ENCODE data around the gene AOPEP.

The AOPEP gene

DNA sequence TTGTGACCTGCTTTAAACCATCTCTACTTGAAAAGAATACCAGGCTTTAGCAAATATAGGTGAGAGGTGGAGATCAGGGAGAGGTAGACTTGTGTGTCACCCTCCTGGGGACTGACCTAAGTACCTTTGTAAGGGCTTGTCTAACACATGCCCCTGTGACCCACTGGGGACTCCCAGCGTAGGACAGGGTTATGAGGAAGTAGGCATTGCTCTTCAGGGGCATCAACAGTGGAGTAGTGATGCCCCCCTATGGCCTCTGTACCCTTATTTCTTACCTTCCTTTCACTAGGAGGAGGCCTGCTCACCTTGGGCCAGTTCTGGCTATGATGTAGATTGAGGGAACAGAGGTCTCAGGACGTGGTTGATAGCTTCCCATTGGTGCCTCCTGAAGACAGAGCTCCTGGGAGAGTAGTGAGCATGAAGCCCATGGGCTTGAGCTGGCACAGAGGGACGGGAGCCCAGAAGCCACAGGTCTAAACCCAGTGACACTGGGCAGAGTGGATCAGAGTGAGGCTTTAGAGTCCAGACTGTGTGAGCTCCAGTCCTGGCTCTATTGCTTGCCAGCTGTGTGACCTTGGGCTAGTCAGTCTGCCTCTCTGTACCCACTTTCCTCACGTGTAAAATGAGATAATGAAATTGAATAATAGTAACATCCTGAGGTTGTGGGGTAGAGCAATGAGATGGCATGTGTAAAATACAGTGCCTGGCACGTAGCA, 191.7 kb downstream of the AOPEP start:
- DNase-seq (ENCODE audit: low spot score): no peak

DNA sequence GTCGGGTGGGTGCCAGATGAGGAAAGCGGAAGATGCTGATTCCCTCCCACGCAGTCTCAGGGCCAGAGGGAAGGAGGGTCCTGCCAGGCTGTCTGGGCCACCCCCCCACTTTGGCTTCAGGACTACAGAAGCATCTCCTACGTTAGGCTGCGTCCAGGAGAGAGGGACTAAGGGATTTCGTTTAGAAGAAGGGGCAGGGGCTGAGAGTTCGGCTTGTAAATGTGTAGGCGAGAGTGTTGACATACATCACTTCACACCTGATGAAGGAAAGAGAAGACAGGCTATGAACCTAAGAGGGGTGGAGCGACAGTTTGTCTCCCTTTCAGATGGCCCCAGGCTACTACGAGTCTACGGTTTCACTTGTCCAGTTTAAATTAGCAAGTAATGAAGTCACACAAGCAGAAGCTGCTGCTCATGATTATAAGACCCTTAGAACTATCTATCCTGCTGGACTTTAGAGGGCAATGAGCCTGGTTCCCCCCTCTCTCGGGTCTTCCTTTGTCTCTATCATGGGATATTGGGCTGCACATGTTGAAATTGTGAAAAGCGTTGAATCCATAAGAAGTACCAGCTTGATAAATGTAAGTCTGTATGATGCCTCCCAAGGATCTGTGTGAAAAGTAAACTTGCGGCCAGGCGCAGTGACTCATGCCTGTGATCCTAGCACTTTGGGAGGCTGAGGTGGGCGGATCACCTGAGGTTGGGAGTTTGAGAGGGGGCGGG, 193.0 kb downstream of the AOPEP start:
- no peak for DNase-seq (ENCODE audit: low spot score)

DNA sequence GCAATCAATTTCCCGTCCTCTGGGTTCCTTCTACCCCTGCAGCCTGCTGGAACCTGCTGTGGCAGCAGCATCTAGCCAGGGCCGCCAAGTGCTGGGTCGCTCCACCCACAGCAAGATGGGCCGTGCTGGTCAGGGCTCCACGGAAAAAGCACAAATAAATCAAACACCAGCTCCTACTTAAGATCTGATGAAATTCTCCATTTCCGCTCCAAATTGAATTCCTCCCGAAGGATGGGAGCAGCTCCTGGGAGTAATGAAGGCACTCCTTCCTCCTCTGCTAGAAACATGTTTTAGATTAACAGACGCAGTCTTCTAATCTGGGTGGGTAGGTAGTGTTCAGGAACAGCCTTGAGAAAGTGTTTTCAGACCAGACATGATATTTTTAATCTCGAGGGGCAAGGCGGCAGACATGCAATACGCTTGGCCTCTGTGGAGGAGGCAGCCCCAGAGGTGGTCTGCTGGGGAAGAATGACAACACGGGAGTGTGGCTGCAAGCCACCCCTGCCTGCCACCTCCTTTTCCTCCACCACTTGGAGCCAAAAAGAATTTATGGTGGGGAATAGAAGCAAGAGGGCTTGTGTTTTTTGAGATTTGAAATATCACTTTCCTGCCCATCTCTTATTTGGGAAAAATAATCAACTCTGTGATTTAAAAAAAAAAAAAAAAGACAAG, 194.1 kb downstream of the AOPEP start:
- peak; percentile 29 for DNase-seq (ENCODE audit: low spot score)

DNA sequence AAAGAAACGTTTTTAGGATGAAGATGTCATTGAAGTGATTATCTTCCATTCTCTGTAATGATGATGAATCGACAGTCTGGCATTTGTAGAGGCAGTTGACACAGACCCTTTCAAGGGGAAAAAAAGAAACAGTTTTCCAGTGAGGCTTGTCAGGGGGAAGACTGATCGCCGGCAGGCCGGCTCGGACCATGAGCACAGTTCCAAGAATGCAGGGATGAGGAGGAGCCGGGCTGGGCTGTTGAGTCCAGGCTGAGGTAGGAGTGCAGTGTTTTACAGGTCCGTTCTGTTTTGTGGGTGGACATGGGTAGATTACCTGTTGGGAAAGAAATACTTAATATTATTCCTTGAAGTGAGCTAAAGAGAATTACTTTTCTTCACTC, 194.6 kb downstream of the AOPEP start:
- DNase-seq (ENCODE audit: low spot score): peak; percentile 60

DNA sequence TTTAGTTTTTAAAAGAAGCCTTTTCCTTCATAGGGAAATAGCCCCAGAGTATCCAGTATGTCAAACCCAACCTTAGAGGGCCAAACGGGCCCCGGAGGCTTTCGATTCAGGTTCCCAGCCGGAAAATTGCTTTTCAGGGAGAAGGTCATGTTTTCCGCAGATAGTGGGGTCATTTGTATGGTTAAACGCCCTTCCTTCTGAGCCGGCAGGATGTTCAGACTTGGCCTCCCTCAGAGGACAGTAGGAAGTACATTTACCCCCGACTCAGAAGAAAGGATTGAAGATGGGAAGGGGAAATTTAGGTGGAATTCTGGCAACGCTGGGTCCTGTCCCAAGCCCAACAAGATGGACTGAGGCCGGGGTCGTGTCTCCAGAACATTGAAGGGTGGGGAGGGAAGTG, 195.2 kb downstream of the AOPEP start:
- no peak for DNase-seq (ENCODE audit: low spot score)

DNA sequence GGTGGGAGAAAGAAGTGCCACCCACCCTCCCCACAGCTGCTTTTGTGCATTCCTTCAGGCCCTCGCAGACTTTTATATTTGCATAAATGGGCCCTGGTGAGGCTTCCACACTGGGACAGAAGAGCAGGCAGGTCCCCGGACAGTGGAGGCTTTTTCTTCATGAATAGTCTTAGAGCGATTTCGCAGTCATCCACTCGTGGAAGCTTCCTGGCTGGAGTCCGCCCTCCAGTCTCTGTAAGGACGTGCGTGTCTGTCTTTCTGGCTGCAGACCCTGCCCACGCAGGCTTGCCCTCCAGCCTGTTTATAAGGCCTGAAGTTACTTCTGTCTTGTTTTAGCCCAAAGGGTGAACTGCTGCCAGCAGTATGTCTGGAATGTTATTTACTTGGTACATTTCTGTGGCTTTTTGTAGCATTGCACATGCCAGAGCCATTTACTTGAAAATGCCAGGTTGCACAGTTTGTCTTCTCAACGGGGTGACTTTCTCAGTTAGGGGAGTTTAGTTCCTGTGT, 195.7 kb downstream of the AOPEP start:
- peak; percentile 78 for DNase-seq (ENCODE audit: low spot score)

DNA sequence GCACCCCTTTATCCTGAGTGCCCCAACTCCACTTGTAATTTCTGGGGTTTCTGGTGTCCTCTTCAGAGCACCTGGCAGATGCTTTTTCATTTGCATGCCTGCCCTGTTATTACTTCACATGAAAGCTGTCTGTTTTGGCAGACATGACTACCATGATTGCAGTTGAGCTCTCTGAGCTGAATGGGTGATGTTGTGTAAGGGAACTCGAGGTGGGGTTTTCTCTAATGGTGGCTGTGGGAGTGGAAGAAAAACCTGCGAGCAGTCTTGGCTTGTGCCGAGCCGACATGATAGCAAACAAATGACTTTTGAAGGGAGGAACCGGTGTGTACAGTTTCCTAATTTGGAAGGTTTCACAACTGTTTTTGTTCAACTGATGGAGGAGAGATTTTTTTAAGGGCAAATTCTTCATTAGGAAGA, 196.2 kb downstream of the AOPEP start:
- peak; percentile 41 for DNase-seq (ENCODE audit: low spot score)

DNA sequence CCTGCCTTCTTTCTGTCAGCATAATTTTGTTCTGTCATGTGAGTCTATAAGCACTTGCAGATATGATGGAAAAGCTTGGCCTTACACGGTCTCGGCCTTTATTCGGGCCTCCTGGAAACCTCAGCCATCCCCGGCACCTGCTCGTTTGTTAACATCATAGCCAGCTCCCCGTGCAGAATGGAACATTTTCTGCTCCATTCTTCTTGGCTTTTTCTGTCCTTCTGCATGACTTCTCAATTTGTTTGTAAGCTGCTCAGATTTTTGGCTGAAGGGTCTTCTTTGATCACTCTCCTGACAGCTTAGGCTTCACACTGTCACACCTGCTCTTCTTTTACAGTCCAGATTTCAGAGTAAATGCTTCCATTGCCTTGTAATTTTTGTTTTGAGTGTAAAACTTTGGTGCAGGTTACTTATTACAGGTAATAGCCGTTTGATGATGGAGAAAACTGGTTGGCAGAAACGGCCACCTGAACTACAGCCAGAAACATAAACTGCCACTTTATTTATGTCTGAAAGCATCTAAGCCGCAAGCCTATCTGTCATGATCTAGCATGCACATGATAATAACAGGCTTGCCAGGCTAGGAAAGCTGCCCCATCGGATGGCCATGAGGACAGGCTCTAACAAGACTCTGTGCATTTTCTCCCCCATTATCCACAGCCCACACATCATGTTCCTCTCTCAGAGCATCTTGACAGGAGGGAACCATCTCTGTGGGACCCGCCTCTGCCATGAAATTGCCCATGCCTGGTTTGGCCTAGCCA, 197.0 kb downstream of the AOPEP start:
- no peak for DNase-seq (ENCODE audit: low spot score)

DNA sequence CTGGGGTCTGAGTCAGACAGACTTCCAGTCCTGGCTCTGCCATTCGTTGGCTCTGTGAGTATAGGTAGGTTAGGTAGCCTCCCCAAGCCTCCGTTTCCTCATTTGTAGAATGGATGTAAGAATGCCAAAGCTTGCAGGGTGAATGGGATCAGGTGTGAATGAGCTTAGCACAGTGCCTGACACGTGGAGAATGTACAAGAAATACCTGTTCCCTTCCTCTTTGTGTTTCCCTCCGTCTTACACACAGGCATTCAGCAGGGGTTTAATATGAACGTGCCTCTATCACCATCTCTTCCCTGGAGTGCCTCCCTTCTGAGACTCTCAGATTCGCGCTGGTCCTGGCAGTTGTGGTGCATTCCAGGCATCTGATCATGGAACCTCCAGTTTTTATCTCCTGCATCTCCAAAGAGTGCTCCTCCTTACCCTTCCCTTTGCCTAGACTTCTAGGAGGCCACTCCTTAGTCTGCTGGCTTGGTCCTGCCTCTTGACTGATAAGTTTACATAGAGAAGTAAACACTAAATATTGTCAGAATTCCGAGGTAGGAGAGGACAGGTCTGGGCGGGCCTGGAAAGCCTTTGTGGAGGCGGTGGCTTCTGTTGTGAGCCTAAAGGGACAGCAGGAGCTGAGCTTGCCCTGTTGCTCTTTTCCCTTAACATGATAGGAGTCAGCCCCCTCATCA, 199.4 kb downstream of the AOPEP start:
- DNase-seq (ENCODE audit: low spot score): no peak

DNA sequence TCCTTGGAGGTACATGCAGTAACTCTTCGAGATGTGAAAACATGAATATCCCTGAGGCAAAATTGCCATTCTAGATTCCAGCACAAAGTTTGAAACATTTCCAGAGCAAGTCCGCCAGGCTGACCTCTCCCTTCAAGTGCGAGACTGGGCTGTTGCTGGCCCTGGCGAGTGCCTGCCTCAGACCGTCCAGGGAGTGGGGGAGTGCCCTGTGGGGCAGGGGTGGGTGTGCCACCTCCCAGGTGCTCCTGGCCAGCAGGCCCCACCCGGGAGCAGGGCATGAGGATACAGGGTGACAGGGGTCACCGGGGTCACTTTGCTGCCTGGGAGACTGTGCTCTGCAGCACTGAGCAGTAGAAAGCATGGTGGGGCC, 199.9 kb downstream of the AOPEP start:
- no peak for DNase-seq (ENCODE audit: low spot score)

DNA sequence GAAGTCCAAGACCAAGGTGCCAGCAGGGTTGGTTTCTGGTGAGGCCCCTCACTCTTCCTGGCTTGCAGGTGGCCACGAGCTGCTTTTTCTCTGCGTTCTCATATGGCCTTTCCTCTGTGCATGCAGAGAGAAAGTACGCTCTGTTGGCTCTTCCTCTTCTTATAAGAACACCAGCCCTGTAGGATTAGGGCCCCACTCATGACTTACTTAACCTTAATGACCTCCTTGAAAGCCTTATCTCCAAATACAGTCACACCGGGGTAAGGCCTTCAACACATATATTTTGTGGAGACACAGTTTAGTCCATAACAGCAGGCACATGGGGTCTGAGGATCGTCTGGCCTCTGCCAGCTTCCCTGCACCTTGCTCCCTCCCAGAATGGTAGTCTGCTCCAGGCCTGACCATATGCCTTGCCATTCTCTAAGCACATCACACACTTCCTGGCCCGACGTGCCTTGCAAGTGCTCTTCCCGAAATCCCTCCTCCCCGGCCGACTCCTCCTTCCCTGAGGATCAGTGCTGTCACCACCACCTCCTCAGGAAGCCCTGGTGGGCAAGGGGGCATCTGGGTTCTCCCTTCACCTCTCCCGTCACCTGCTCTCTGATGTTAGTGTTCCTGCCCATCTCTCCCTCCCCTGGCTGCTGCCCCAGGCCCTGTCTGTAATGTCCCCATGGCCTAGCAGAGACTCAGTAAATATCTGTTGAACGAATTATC, 200.7 kb downstream of the AOPEP start:
- no peak for DNase-seq (ENCODE audit: low spot score)

DNA sequence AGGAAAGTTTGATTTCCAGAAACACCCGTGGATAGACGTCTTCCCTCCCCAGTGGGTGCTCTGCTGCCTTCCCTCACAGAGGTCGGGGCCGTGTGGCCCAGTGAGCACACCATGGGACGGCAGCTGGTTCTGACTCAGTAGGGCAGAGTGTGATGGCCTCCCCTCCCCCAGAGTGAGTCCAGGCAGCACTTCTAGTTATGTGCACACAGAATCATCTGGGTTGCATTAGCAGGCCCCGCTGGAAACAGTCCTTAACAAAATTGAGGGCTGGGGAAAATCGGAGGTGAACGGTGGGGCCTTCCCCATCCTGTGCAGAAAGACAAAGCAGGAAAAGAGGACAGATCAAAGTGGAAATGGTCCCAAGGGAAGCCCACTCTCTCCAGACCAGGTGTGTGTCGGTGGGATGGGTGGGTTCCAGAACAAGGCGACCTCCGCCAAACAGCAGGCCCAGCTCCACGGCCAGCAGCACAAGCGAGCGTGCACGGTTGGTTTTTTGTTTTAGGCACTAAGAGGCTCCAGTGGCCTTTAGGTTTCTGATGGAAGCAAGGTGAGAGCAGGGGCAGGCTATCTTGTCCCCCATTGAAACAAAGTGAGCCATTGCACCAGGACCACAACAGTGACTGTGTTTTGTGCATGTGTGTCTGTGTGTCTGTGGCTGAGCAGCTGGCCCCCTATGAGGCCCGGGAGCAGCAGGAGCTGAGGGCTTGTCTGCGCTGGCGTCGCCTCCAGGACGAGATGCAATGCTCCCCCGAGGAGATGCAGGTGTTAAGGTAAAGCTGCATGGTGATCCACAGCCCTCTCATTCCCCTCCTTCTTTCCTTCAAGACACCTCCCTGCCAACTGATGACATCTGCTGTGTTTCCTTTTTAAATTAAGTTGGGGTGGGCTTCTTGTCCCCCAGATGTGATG, 201.5 kb downstream of the AOPEP start:
- DNase-seq (ENCODE audit: low spot score): no peak

DNA sequence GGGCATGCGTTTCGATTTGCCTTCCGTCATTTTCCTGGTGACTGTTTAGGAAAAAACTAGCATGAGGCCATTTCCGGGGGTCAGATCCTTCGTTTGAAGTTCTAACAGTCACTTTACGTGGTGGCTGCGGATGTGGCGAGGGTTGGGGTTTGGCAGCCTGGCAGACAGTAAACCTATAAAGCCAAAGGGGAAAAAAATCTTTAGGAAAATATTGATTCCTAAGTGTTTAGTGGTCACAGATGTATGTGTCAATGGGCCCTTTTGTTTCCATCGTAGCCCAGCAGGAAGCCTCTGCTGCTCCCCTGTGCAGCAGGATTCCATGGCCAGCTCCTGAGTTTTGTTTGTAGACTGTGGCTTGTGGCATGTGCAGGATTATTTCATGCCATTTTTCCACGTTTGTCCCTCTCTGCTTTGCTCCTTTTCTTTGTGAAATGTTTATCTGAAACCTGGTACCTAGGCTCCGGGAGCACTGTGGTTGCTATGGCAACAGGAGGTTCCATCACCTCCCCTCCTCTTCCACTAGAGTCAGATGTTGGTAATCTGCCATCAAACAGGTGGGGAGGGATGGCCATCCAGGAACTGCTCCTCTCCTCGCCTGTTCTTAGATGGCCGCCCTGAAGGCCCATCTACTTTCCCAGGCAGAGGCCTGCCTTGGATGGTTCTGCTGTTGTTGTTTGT, 202.3 kb downstream of the AOPEP start:
- no peak for DNase-seq (ENCODE audit: low spot score)

DNA sequence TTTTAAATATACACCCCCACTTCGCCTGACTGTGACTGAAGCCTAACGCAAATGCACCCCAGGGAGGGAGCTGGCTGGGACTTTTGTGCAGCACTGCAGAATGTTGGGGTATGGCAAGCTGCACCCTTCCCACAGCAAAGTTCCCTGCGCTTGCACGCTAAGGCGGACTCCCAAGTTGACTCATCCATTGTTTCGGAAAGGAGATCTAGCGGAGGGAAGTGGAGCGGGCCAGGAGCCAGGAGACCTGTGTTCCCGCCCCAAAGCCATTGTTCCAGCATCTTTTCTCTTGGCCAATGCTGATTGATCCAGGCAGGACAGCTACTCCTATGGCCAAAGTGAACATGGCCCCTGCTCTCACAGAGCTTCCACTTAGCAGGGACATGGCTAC, 202.9 kb downstream of the AOPEP start:
- no peak for DNase-seq (ENCODE audit: low spot score)

DNA sequence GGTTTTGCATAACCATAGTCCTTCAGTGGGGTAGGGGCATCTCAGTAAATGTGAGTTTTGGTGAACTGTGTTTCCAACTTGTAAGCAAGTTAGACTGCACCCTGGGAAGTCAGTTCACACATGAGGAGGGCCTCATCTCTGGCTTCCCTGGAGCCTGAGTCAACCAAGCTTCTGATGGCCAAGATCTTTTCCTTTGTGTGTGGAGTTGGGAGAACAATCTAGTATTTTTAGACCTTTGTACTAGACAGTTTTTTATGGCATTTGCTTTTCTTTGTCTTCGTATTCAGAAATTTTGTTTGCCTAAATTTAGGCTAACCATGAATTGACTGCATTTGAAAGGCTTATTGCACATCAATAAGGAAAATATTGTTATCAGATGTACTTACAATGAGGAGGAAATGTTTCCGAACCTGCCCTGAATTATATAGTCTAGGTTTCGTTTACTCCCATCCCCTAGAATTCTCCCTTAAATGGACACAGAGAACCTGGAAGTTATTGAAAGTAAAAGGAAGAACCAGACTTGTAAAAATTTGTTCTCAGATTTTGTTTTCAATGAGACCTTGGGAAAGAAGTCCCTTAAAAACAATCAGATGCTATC, 204.6 kb downstream of the AOPEP start:
- no peak for DNase-seq (ENCODE audit: low spot score)

DNA sequence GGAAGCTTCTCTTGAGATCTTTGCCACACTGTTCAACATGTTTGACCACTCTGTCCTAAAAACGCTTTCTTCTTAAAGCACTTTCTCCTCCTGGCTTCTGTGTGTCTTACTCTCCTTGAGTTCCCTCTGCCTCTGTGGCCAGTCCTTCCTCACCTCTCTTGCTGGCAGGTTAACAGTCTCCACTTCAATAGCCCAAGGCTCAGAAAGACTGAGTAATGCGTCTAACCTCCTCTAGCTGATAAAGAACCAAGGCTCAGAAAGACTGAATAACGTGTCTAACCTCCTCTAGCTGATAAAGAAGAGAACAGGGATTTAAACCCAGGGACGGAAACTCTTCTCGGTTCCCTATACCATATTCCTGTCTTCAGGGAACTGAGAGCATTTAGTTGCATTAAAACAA, 205.2 kb downstream of the AOPEP start:
- no peak for DNase-seq (ENCODE audit: low spot score)

DNA sequence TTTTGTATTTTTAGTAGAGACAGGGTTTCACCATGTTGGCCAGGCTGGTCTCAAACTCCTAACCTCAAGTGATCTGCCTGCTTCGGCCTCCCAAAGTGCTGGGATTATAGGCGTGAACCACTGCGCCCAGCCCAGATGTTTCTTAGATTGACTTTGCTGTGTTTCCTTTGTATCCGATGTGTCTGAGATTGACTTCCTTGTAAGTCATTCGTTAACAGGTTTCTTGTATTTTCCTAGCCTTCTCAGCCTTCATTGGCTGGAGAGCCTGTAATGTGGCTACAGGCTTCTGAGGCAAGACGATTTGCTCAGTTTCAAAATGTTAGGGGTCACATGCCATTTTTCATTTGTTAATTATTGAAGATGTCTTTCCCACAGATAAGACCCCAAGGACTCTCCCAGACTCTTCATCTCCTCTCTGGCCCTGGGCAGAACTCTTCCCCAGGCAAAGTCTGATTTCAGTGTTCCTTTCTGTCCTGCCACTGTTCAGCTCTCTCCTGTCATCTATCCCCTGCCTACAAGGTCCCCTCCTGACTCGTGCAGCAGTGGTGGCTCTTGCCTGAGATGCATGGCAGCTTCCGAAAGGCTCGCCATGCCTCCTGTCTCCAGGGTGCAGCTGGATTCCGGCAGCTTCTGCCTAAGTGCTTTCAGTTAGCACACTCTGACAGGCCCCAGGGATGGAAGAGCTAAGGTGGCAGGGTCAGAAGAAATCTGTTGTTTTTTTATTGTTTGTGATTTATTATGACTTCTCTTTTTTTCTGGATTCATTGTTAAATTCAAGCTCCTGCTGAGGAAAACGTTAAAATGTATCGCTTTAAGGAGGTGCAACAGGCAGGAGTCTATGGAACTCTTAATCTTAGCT, 206.4 kb downstream of the AOPEP start:
- no peak for DNase-seq (ENCODE audit: low spot score)

DNA sequence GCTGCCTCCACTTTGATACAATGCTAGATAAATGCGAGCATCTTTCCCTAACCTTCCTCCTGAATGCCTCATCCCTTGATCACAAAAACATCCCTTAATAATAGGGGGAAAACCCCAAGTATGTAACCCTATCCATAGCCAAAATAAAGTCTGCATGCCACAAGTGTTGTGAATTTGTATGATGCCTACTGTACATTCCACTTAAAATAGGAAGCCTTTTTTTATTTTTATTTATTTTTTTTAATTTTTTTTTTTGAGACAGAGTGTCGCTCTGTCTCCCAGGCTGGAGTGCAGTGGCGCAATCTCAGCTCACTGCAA, 207.0 kb downstream of the AOPEP start:
- no peak for DNase-seq (ENCODE audit: low spot score)

All from AG08396 (cell line).